CD14-positive monocyte (primary cell): ENCODE results near the gene GALNT17. TPM values are rescaled to one million over a fixed set of nuclear protein-coding genes. Genes with fewer than 3 reads are reported as not detected.

ENCODE experiments used
- DNase-seq, 3 donors: peaks; one replicate each; pipeline ENCODE4 v3.0.0-alpha.2; 2011 to 2022
- H2AFZ ChIP-seq: 2 replicates; pipeline ENCODE4 v1.6.0; 2012; ENCODE audit warnings: mild to moderate bottlenecking, low read depth, low read length, inconsistent platforms; ENCODE audit not compliant: insufficient read depth, poor library complexity, severe bottlenecking
- H3K27ac ChIP-seq, 2 donors: 1 replicate in 1 of 2; 2 replicates in 1 of 2; pipeline ENCODE4 v1.5.1; 2012 to 2013; ENCODE audit warnings: low read length in 2 of 2, control low read depth in 1 of 2, inconsistent platforms in 1 of 2, low read depth in 1 of 2, mild to moderate bottlenecking in 1 of 2
- H3K27me3 ChIP-seq, 2 donors: one replicate each; pipeline versions ENCODE4 v1.6.0 to v1.6.1; 2011 to 2013; ENCODE audit warnings: low read length in 2 of 2; ENCODE audit not compliant: control insufficient read depth in 2 of 2, insufficient read depth in 2 of 2
- H3K36me3 ChIP-seq, 2 donors: replicated peaks in 1 of 2; 1 replicate in 1 of 2; 2 replicates in 1 of 2; pipeline versions ENCODE4 v1.5.1 to v1.6.1; 2012 to 2013; ENCODE audit warnings: low read length in 2 of 2, control low read depth in 1 of 2, inconsistent platforms in 1 of 2, mild to moderate bottlenecking in 1 of 2; ENCODE audit not compliant: insufficient read depth in 2 of 2, control insufficient read depth in 1 of 2
- H3K4me1 ChIP-seq, 2 donors: 1 replicate in 1 of 2; 2 replicates in 1 of 2; pipeline versions ENCODE4 v1.5.1 to v1.6.1; 2012 to 2013; ENCODE audit warnings: low read length in 2 of 2, control low read depth in 1 of 2, inconsistent platforms in 1 of 2, mild to moderate bottlenecking in 1 of 2, moderate library complexity in 1 of 2; ENCODE audit not compliant: insufficient read depth in 2 of 2, control insufficient read depth in 1 of 2
- H3K4me2 ChIP-seq: replicated peaks from 2 replicates; pipeline ENCODE3; 2012; ENCODE audit warnings: low read length, moderate library complexity, mild to moderate bottlenecking; ENCODE audit not compliant: poor library complexity, severe bottlenecking; ENCODE audit errors: extremely low read depth
- H3K4me3 ChIP-seq, 3 experiments: fragments of 200-600 bp in 1 of 3; sonication (generic) in 1 of 3; replicated peaks in 1 of 3; 1 replicate in 2 of 3; 2 replicates in 1 of 3; pipeline ENCODE4 v1.5.1; 2011 to 2013; ENCODE audit warnings: low read length in 3 of 3, mild to moderate bottlenecking in 3 of 3, control low read depth in 2 of 3, low read depth in 2 of 3, inconsistent platforms in 1 of 3, moderate library complexity in 1 of 3
- H3K79me2 ChIP-seq: 2 replicates; pipeline ENCODE4 v1.6.0; 2012; ENCODE audit warnings: mild to moderate bottlenecking, control low read depth, inconsistent platforms, low read length, moderate library complexity; ENCODE audit not compliant: insufficient read depth
- H3K9ac ChIP-seq: 2 replicates; pipeline ENCODE4 v1.6.0; 2017; ENCODE audit warnings: low read length, mild to moderate bottlenecking; ENCODE audit not compliant: insufficient read depth, poor library complexity, severe bottlenecking
- H3K9me3 ChIP-seq, 2 donors: replicated peaks in 1 of 2; 1 replicate in 1 of 2; 2 replicates in 1 of 2; pipeline versions ENCODE4 v1.5.1 to v1.6.1; 2012 to 2013; ENCODE audit warnings: low read length in 2 of 2, control low read depth in 1 of 2; ENCODE audit not compliant: control insufficient read depth in 1 of 2, insufficient read depth in 1 of 2
- H4K20me1 ChIP-seq: 2 replicates; pipeline ENCODE4 v1.6.0; 2012; ENCODE audit warnings: mild to moderate bottlenecking, low read length, control low read depth, moderate library complexity; ENCODE audit not compliant: insufficient read depth
- H3K27ac Mint-ChIP-seq, 7 donors: one replicate each; pipeline ENCODE4 v1.8.0; 2020; ENCODE audit warnings: mild to moderate bottlenecking in 7 of 7, mixed read lengths in 7 of 7, moderate library complexity in 6 of 7, inconsistent platforms in 2 of 7
- H3K27me3 Mint-ChIP-seq, 3 donors: one replicate each; pipeline ENCODE4 v1.8.0; 2021 to 2022; ENCODE audit warnings: low read depth in 3 of 3, mild to moderate bottlenecking in 3 of 3, mixed read lengths in 3 of 3, moderate library complexity in 3 of 3, inconsistent platforms in 1 of 3
- H3K36me3 Mint-ChIP-seq, 2 donors: one replicate each; pipeline ENCODE4 v1.8.0; 2020; ENCODE audit warnings: mixed read lengths in 2 of 2, inconsistent platforms in 1 of 2, mild to moderate bottlenecking in 1 of 2
- H3K4me1 Mint-ChIP-seq: one replicate; pipeline ENCODE4 v1.8.0; 2020; ENCODE audit warnings: mild to moderate bottlenecking, mixed read lengths
- H3K4me3 Mint-ChIP-seq, 2 donors: one replicate each; pipeline ENCODE4 v1.8.0; 2020; ENCODE audit warnings: mild to moderate bottlenecking in 2 of 2, mixed read lengths in 2 of 2, moderate library complexity in 1 of 2
- H3K9me3 Mint-ChIP-seq, 7 donors: one replicate each; pipeline ENCODE4 v1.8.0; 2020 to 2022; ENCODE audit warnings: mixed read lengths in 7 of 7, mild to moderate bottlenecking in 6 of 7, moderate library complexity in 6 of 7, inconsistent platforms in 2 of 7
- CTCF ChIP-seq: fragments of 200-600 bp; IDR thresholded peaks from one replicate; pipeline ENCODE4 v1.8.0; 2022; ENCODE audit warnings: antibody characterized with exemption, mild to moderate bottlenecking
- WGBS: methylation state at CpG from one replicate; pipeline ENCODE4 v1.1.5; 2013; ENCODE audit warnings: missing lambda C conversion rate; ENCODE audit not compliant: insufficient coverage; 5-methylcytosine and 5-hydroxymethylcytosine counted together
- intact Hi-C, 2 donors: fragments of 100-400 bp; cut with micrococcal nuclease; formaldehyde crosslinking; loops; one replicate each; pipeline versions ENCODE4 v1.15.0 to v1.15.1; 2023
- polyA plus RNA-seq, 3 donors: library from polyadenylated mRNA; depleted of rRNA in 1 of 3; unstranded in 2 of 3; stranded (reverse) in 1 of 3; fragments of 300-500 nt in 2 of 3; fragments of >200 nt in 1 of 3; fragmentation: Illumina TruSeq in 2 of 3; gene quantifications; 1 replicate in 2 of 3; 2 replicates in 1 of 3; pipeline ENCODE4 v1.2.3, GENCODE V29; 2012 to 2021

The GALNT17 gene
- polyA plus RNA-seq, 3 donors = not detected

- no peak overlapping the region for H2AFZ ChIP-seq
- no peaks in the 10 kb centered on the region for H3K36me3 Mint-ChIP-seq
- H3K4me3 ChIP-seq = no peak overlapping the region
- WGBS = 100% methylated on average over 3 of the region's 3 CpGs
- no peak for DNase-seq
- intact Hi-C loops = no loop called here
- H3K27ac ChIP-seq = no peak overlapping the region
- H3K36me3 ChIP-seq = no peaks in the 10 kb centered on the region
- H3K9me3 ChIP-seq = peaks cover 6% of the 10 kb centered on the region in 2 donors
- H3K79me2 ChIP-seq = no peaks in the 10 kb centered on the region
- H3K9ac ChIP-seq = no peak overlapping the region
- no peaks in the 10 kb centered on the region for H3K4me1 Mint-ChIP-seq
- TF ChIP-seq CTCF = no peak
- H4K20me1 ChIP-seq = no peaks in the 10 kb centered on the region
- H3K4me1 ChIP-seq = no peaks in the 10 kb centered on the region
- no peak overlapping the region for H3K4me3 Mint-ChIP-seq
- no peaks in the 10 kb centered on the region for H3K27me3 ChIP-seq
- peaks cover 1 to 22% (median 8%) of the 10 kb centered on the region in 7 donors for H3K9me3 Mint-ChIP-seq
- no peak overlapping the region for H3K27ac Mint-ChIP-seq
- H3K27me3 Mint-ChIP-seq = peaks cover 0 to 3% (median 2%) of the 10 kb centered on the region in 3 donors
- no peak overlapping the region for H3K4me2 ChIP-seq
Measured at GRCh38 chr7:71705901-71706596, 574.1 kb downstream of the GALNT17 start.

GRCh38 chr7:71706597-71706975 lies 574.6 kb downstream of the GALNT17 start:
- H3K9me3 ChIP-seq = peaks cover 6% of the 10 kb centered on the region in 2 donors
- Mint-ChIP-seq H3K4me1 (no peaks in the 10 kb centered on the region), H3K4me3 (no peak overlapping the region), H3K36me3 (no peaks in the 10 kb centered on the region), H3K27ac (no peak overlapping the region), H3K27me3 (peaks cover 0 to 3% (median 2%) of the 10 kb centered on the region in 3 donors), H3K9me3 (peaks cover 1 to 22% (median 8%) of the 10 kb centered on the region in 7 donors)
- H4K20me1 ChIP-seq = no peaks in the 10 kb centered on the region
- H3K36me3 ChIP-seq = no peaks in the 10 kb centered on the region
- H3K9ac ChIP-seq = no peak overlapping the region
- H3K4me3 ChIP-seq = no peak overlapping the region
- no peak for TF ChIP-seq CTCF
- H3K27ac ChIP-seq = no peak overlapping the region
- intact Hi-C loops = no loop called here
- no peaks in the 10 kb centered on the region for H3K4me1 ChIP-seq
- H3K79me2 ChIP-seq = no peaks in the 10 kb centered on the region
- DNase-seq = no peak
- H3K4me2 ChIP-seq = no peak overlapping the region
- H3K27me3 ChIP-seq = no peaks in the 10 kb centered on the region
- no peak overlapping the region for H2AFZ ChIP-seq
- WGBS = no CpG with 5 or more reads among the region's 2 CpGs
